COLO668 (cell line): ENCODE results near the gene C1orf87.

ENCODE experiments used
- DNase-seq: peaks from one replicate; lab custom pipeline; 2025; ENCODE audit not compliant: unreplicated experiment; lab: John Stamatoyannopoulos, UW

The C1orf87 gene

DNA sequence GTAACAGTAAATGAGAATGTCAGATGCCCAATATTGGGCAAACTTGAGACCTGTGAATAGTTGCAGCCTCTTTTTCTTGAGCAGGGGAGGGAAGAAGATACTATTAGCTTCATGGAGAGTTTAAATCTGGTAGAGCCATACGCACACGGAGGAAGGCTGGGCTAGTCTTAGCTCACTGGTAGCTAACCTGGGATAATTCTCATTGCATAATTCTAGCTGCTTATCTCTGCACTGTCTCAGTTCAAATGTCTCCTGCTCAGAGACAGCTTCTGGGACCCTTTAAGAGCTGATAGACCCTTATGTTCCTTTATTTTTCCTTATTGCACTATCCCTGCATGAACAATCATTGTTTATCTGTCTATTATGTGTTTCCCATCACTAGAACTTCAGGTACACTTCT lies 8.4 kb downstream of the C1orf87 start:
- DNase-seq: no peak

- DNase-seq: no peak
Observed at GRCh38 chr1:60063561-60063960, 10.0 kb downstream of the C1orf87 start.

DNA sequence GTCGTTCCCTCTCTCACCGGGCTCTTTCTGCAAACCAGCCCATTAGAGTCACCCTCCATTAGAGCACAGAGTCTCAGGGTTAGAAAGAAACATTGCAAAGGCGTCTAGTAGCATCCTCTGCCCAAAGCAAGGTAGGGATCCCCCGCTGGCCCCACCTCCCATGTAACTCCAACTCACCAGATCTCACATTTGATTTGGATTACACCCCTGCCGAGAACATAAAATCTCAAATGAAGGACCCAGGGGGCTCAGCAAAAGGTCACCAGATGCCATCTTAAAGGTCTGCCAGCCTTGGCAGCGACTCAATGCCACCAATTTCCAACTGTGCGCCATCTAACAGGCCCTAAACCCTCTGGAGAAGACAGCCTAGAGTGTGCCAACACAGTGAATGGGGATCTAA lies 14.1 kb downstream of the C1orf87 start:
- DNase-seq: no peak

- DNase-seq: no peak
Observed at GRCh38 chr1:60055336-60055735, 18.2 kb downstream of the C1orf87 start.

DNA sequence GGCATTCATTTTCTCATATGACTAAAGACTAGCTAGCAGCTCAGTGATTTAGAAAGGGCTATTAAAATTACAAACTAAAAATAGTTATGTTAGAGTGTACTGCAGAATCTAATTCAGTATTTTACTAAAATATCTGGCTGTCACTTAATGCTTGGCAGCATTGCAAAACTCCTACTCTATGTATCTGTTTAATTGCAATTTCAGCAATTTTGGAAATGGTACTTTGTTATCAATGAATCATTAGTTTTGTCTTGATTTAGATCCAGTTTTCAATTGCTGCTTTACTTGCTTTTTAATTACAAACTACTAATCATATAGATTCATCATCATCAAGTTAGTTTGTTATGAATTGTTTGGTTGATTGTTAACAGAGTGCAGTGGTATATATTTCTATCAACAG lies 19.2 kb downstream of the C1orf87 start:
- no peak for DNase-seq

- DNase-seq: no peak
Observed at GRCh38 chr1:60052601-60053000, 21.0 kb downstream of the C1orf87 start.

- no peak for DNase-seq
Observed at GRCh38 chr1:60051191-60051590, 22.4 kb downstream of the C1orf87 start.

DNA sequence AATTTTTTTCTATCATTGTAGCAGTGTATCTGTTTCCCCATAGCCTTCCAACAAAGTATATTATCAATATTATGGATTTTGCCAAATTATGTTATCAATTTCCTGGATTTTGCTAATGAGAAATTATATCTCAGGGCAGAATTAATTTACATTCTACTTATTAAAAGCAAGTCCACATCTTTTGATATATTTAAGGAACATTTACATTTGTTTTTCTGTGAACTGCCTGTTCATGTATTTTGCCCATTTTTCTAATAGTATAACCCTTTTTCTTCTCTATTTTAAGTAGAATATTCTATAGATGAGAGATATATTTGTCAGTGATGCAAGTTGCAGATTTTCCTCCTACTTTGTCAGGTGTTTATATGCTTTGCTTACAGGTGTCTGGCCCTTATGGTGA lies 24.4 kb downstream of the C1orf87 start:
- DNase-seq: no peak

- no peak for DNase-seq
Observed at GRCh38 chr1:60044881-60045280, 28.7 kb downstream of the C1orf87 start.

DNA sequence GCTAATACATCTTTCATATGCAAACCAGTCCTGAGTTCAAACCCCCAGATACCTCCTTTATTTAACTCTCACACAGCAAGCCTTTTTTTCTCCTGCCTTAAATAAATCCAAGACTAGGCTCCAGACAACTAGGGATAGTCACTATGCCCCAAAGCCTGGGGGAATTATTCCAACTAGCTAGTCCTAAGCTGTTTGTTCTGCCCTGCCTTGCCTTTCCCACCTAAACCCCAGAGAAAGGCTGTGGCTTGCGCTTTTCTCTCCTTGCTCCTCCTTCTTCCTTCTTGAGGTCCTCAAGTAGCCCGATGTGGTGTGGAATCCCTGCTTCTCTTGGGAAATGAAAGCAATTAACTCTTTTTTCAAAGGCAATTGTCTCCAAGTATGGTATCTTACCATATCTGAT lies 31.8 kb downstream of the C1orf87 start:
- no peak for DNase-seq

DNA sequence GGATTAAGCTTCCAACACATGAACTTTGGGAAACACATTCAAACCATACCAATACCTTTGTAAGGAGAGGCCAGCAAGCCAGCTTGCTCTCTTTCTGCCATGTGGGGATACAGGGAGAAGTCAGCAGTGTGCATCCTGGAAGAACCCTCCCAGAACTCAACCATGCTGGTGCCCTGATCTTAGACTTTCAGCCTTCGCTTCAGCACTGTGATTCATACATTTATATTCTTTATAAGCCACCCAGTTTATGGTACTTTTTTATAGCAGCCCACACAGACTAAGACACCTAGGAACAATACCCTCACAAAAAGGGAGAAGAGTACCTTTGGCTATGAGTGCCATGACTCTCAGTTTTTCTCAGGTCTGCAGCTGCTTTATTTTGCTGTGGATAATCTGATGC lies 35.9 kb downstream of the C1orf87 start:
- no peak for DNase-seq

DNA sequence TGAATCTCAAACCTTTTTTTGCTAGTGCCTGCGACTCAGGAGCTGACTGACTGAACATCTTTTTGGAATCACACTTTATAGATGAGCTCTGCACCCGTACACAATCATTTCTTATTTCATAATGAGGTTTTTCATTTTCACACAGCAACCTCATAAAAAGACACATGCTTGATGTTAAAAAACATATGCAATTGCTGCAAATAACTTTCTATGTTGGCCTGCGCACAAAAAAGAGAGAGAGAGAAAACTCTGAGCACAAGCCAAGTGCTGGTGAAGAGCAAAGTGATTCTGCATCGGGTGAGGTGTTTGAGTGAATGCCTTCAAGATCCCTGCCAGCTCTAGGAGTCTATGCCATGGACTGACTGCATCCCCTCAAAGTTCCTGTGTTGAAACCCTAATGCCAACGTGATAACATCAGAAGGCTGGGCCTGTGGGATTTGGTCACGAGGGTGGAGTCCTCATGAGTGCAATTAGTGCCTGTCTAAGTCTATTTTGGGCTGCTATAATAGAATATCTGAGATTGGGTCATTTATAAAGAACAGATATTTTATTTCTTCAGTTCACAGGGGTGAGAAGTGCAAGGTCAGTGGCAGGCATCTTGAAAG lies 36.6 kb downstream of the C1orf87 start:
- no peak for DNase-seq

DNA sequence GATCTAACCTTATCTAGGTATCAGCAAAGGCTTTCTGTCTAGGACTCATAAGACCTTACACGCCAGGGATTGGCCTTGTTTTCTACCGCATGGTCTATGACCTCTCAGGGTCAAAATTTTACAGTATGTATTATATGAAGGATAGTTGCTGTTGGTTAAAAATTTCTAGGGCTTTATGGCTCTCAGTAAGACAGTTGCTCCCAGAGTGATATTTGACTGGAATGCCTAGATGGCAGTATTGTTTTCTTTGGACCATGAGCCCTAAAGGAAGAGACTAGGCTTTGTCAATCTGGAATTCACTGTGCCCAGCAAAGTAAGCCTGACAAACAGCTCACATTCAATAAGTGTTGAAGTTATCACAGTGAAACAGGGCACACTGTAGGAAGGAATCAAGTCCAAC lies 37.6 kb downstream of the C1orf87 start:
- DNase-seq: no peak

DNA sequence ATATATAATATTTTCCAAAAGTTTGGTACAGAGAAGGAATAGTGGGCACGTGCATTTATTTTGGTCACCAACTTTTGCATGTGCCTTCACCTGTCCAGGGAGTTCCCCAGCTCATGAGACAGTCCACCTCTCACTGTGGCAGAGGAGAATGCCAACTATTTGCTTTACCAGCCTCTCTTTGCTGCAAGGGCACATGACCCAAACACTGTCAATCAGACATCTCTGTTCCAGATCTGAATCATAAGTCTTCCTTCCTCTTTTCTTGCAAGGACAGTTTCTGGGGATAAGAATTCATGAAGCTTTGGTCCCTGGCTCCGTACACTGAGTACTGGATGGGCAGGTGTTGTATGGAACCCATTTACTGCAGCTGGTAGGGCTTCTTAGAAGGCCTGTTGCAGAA lies 38.6 kb downstream of the C1orf87 start:
- no peak for DNase-seq

DNA sequence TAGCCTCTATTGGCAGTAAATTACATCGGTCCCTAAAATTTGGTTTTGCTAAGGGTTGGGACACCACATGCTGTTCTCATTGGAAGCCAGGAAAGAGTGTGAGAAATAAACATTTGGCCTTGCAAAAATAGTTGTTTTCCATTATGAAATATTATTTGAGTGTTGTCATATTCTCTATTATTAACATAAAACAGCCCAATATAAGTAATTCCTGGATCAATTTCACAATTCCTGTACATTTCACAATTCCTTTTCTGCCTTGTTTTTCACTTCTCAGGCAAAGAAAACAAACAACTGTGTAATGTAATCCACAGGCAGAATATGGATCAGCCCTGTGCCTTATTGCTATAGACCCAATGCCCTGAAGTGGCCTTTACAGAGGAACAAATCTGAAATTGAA lies 40.5 kb downstream of the C1orf87 start:
- DNase-seq: no peak

- DNase-seq: no peak
Observed at GRCh38 chr1:60031146-60031545, 42.4 kb downstream of the C1orf87 start.

DNA sequence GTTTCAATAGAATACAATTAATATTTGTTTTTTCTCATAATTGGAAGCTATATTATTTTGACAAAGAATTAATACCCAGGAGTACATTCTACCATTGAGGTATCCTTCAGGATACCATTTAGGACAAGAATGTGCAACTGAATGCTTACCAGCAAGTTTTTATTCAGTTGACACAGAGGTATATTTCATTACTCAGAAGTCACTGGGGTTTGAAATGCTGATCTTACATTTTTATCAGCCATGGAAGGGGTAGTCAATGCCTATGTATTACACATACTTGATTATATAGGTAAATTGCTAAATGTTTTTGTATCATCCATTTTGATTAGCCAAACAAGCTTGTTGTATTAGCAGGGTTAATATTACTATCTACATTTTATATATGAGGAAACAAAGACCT lies 48.0 kb downstream of the C1orf87 start:
- no peak for DNase-seq

- no peak for DNase-seq
Observed at GRCh38 chr1:60017508-60018205, 55.9 kb downstream of the C1orf87 start.

DNA sequence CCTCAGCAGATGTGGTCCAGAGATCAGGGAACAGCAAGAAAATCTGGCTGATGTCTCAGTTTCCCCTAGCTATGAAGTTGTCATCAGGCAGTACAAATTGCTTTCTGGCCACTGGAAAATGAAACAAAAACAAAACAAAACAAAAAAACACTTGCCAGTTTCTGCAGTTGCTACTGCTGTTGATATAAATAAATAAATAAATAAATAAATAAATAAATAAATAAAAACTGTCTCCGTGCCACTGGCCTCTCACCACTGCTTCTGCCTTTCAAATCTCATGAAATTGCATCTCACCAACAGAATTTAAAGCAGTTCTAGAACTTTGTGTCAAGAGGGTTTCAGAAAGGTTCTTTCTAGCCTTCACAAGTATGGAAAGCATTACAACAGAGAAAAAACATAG lies 62.9 kb downstream of the C1orf87 start:
- DNase-seq: no peak

DNA sequence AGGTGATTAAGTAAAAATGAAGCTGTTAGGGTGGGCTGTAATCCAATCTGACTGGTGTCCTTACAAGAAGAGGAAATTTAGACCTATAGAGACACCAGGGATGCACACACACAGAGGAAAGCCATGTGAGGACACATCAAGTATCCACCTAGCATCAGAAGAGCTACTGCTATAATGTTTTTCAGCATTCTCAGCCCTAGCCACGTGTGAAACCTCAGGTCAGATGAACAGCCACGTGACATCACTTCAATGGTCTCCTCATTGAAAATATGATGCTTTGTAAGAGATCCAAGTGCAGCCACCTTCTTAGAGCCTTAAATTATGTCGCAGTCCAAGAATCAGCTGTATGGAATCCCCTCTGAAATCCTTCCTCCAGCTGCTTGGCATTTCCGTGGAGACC lies 65.1 kb downstream of the C1orf87 start:
- DNase-seq: no peak

DNA sequence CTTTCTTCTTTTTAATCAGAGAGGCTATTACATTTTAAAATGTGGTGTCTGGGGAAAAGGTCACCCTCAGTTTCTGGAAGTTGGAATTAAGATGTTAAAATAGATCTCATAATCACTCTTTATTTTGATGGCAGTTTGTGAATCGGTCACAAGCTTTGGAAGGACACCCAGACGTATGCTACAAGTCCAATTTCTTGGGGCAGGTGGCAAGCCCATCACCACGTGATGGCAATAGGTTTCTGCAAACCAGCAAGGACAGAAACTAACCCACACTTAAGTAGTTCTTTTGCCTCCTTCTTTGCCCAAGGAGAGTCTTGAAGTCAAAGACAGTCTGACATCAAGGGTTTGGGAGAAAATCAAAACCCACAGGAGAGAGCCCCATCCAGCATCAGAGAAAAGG lies 72.9 kb downstream of the C1orf87 start:
- DNase-seq: no peak

DNA sequence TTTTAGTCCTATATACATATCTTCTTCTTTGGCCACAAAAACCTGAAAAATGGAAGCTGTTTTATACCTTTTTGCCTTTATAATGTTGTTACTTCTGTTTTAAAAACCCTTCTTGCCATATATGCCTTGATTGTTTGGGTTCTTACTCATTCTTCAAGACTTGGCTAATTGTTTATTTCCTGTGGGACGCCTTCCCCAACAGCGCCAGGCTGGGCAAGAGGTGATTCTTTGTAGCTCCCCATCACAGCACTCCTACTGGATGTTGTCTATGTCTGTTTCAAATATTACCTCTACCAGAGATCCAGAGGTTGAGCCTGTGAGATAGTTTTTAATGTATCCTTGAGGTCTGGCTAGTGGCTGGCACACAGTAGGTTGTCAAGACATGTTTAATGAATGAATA lies 73.8 kb downstream of the C1orf87 start:
- no peak for DNase-seq

DNA sequence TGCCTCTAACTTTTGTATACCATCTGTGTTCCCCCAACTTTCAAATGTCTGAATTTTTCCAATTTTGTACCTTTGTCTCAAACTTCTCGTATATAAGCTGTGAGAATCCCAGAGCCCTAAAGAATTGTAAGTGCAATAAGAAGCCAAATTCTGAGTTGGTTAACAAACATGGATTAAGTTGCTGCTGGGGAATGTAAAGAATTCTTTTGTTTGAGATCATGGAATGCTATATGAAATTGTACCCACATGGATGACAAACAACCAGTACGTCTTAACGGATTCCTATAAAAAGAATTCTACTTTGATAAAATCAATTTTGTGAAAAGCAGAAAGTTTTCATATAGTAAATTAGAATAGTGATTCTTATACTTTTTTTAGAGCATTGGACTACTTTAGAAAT lies 74.6 kb downstream of the C1orf87 start:
- DNase-seq: no peak
